ENCODE measurements around the gene EVA1A. TPM values are rescaled to one million over a fixed set of nuclear protein-coding genes. Genes with fewer than 3 reads are reported as not detected.

EVA1A gene
- total RNA-seq, 4 donors from 2014 or later = 0.17 to 1.2 (median 0.69) TPM; not detected in 1

GRCh38 chr2:75559680-75560021, 1.1 kb downstream of the EVA1A start:
- TF ChIP-seq POLR2AphosphoS5 (IDR thresholded peaks at IDR 0.05) (no peak), EP300 (IDR thresholded peaks at IDR 0.05) (no peak), POLR2A (IDR thresholded peaks at IDR 0.05; ENCODE audit: low read depth) (no peak)
- TF ChIP-seq, protein P1, sequence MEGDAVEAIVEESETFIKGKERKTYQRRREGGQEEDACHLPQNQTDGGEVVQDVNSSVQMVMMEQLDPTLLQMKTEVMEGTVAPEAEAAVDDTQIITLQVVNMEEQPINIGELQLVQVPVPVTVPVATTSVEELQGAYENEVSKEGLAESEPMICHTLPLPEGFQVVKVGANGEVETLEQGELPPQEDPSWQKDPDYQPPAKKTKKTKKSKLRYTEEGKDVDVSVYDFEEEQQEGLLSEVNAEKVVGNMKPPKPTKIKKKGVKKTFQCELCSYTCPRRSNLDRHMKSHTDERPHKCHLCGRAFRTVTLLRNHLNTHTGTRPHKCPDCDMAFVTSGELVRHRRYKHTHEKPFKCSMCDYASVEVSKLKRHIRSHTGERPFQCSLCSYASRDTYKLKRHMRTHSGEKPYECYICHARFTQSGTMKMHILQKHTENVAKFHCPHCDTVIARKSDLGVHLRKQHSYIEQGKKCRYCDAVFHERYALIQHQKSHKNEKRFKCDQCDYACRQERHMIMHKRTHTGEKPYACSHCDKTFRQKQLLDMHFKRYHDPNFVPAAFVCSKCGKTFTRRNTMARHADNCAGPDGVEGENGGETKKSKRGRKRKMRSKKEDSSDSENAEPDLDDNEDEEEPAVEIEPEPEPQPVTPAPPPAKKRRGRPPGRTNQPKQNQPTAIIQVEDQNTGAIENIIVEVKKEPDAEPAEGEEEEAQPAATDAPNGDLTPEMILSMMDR (IDR thresholded peaks at IDR 0.05) = no peak
- H3K4me1 ChIP-seq = peaks cover 8 to 21% (median 18%) of the 10 kb centered on the region in 4 donors
- peak; percentile 78 for DNase-seq (ENCODE audit: extremely low spot score)
- no peaks in the 10 kb centered on the region for H3K9me3 ChIP-seq
- H3K27ac ChIP-seq (replicated peaks in 1 of 4) = no peak overlapping the region
- WGBS = 16% methylated on average over 8 of the region's 8 CpGs
- intact Hi-C loops (cut with DNase I) = no loop called here
- peaks cover 0 to 64% (median 0%) of the 10 kb centered on the region in 4 donors for H3K27me3 ChIP-seq
- H3K4me3 ChIP-seq = peak overlapping the region; percentile 48 to 61 (median 52)
- H3K36me3 ChIP-seq = no peaks in the 10 kb centered on the region

- intact Hi-C loops (cut with DNase I) = no loop called here
- Histone ChIP-seq H3K4me1 (peaks cover 8 to 21% (median 18%) of the 10 kb centered on the region in 4 donors), H3K27ac (replicated peaks in 1 of 4) (no peak overlapping the region), H3K9me3 (no peaks in the 10 kb centered on the region), H3K27me3 (peaks cover 0 to 66% (median 0%) of the 10 kb centered on the region in 4 donors), H3K4me3 (no peak overlapping the region), H3K36me3 (no peaks in the 10 kb centered on the region)
- 86% methylated on average over 9 of the region's 9 CpGs for WGBS
- TF ChIP-seq POLR2AphosphoS5 (IDR thresholded peaks at IDR 0.05) (no peak), POLR2A (IDR thresholded peaks at IDR 0.05; ENCODE audit: low read depth) (no peak), EP300 (IDR thresholded peaks at IDR 0.05) (no peak)
- TF ChIP-seq, protein P1 (IDR thresholded peaks at IDR 0.05) = no peak
- peak; percentile 80 for DNase-seq (ENCODE audit: extremely low spot score)
Measured at GRCh38 chr2:75558786-75559679, 1.7 kb downstream of the EVA1A start.

- H3K9me3 ChIP-seq = no peaks in the 10 kb centered on the region
- WGBS = 92% methylated on average over 6 of the region's 6 CpGs
- no peak overlapping the region for H3K27ac ChIP-seq (replicated peaks in 1 of 4)
Measured at GRCh38 chr2:75558136-75558535, 2.6 kb downstream of the EVA1A start.

GRCh38 chr2:75557474-75558133, 3.1 kb downstream of the EVA1A start:
- no peak overlapping the region for H3K27ac ChIP-seq (replicated peaks in 1 of 4)
- TF ChIP-seq, protein P1 (IDR thresholded peaks at IDR 0.05) = no peak
- no peak for TF ChIP-seq POLR2AphosphoS5 (IDR thresholded peaks at IDR 0.05)
- no peak for TF ChIP-seq EP300 (IDR thresholded peaks at IDR 0.05)
- no peak for TF ChIP-seq POLR2A (IDR thresholded peaks at IDR 0.05; ENCODE audit: low read depth)
- DNase-seq (ENCODE audit: extremely low spot score) = peak; percentile 78
- 96% methylated on average over 4 of the region's 4 CpGs for WGBS
- intact Hi-C loops (cut with DNase I) = no loop called here
- no peaks in the 10 kb centered on the region for H3K9me3 ChIP-seq
- H3K4me1 ChIP-seq = peaks cover 8 to 21% (median 18%) of the 10 kb centered on the region in 4 donors
- H3K4me3 ChIP-seq = no peak overlapping the region
- H3K27me3 ChIP-seq = peaks cover 0 to 63% (median 0%) of the 10 kb centered on the region in 4 donors
- no peaks in the 10 kb centered on the region for H3K36me3 ChIP-seq

More at GRCh38 chr2:75558136-75558535, 2.6 kb downstream of the EVA1A start:
- H3K4me1 ChIP-seq = peaks cover 8 to 21% (median 18%) of the 10 kb centered on the region in 4 donors
- H3K27me3 ChIP-seq = peaks cover 0 to 65% (median 0%) of the 10 kb centered on the region in 4 donors
- intact Hi-C loops (cut with DNase I) = no loop called here
- TF ChIP-seq, protein P1 (IDR thresholded peaks at IDR 0.05) = no peak
- TF ChIP-seq EP300 (IDR thresholded peaks at IDR 0.05) (no peak), POLR2A (IDR thresholded peaks at IDR 0.05; ENCODE audit: low read depth) (no peak), POLR2AphosphoS5 (IDR thresholded peaks at IDR 0.05) (no peak)
- no peak for DNase-seq (ENCODE audit: extremely low spot score)
- no peaks in the 10 kb centered on the region for H3K36me3 ChIP-seq
- no peak overlapping the region for H3K4me3 ChIP-seq
